GM12801 (cell line): ENCODE results near the gene RAVER2.

Experiments
- CTCF ChIP-seq: IDR thresholded peaks from one replicate; pipeline ENCODE4 v1.5.1; 2011; ENCODE audit warnings: control low read depth; ENCODE audit not compliant: insufficient read length; ENCODE audit errors: extremely low read depth

The RAVER2 gene

DNA sequence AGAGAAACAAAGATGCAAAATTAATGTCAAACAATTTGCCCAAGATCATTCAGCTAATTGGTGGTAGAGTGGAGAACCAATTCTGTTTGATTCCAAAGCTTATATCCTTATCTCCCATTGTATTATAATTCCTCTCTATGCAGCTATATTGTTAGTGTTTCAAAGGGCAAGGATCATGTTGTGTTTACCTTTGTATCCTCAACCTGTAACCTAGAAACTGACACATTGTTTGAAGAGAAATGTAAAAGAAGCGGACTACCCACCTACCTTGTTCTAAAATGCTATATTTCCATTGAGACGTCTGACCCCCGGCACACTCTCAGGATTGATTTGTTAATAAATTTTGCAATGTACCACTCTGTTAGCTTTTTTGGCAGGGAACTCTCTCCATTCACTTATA is 9.3 kb downstream of the RAVER2 start:
- TF ChIP-seq CTCF, result no peak

- no peak for TF ChIP-seq CTCF
Observed at GRCh38 chr1:64755361-64755760, 10.5 kb downstream of the RAVER2 start.

DNA sequence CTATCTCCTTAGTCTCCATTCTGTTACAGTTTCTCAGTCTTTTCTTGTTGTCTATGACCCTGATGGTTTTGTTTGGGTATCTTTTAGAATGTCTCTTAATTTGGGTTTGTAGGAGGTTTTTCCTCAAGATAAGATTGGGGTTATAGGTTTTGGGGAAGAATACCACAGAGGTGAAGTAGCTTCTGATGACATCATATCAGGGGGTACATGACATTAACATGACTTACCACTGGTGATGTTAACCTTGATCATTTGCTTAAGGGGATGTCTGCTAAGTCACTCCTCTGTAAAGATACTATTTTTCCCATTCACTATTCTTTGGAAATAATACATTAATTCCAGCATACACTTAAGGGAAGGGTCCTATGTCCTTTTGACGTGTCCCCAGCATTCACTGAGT is 11.9 kb downstream of the RAVER2 start:
- no peak for TF ChIP-seq CTCF

DNA sequence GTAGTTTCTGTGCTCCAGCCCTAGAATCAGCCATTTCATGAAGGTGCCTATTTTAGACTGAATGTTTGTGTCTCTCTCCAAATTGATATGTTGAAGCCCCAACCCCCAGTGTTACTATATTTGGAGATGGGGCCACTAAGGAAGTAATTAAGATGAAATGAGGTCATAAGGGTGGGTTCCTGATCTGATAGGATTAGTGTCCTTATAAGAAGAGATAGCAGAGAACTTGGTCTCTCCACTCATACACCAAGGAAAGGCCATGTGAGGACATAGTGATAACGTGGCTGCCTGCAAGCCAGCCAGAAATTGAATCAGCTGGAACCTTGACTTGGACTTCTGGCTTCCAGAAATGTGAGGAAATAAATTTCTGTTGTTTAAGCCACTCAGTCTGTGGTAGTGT is 12.3 kb downstream of the RAVER2 start:
- TF ChIP-seq CTCF, result no peak

DNA sequence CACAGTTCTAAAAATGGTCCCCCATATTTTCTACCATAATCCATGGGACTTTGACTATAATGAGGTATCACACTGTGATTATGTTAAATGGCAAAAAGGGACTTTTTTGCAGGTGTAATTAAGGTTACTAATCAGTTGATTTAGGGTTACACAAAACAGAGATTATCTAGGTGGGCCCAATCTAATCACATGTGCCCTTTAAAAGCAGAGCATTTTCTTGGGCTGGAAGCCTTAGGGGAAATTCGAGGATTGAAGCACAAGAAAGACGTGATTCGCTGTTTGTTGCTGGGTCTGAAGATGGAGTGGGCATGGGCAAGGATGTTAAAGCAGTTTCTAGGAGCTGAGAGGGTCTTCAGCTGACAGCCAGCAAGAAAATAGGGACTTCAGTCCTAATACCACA is 13.4 kb downstream of the RAVER2 start:
- TF ChIP-seq CTCF, result no peak

GRCh38 chr1:64759968-64760367 is 15.1 kb downstream of the RAVER2 start:
- TF ChIP-seq CTCF, result no peak

DNA sequence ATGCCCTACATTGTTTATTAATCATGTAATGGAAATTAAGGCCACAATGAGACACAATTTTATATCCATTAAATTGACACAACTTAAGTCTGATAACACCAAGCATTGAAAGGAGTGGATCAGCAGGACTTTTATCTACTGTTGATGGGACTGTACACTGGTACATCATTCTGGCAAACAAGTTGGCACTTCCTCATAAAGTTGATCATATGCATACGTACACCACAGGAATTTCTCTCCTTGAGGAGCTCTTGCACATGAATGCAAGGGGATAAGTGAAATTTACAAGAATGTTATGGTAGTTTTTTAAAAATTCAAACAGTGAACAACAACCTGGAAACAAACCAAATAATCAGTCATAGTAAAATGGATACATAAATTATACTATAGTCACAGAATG is 20.1 kb downstream of the RAVER2 start:
- no peak for TF ChIP-seq CTCF

DNA sequence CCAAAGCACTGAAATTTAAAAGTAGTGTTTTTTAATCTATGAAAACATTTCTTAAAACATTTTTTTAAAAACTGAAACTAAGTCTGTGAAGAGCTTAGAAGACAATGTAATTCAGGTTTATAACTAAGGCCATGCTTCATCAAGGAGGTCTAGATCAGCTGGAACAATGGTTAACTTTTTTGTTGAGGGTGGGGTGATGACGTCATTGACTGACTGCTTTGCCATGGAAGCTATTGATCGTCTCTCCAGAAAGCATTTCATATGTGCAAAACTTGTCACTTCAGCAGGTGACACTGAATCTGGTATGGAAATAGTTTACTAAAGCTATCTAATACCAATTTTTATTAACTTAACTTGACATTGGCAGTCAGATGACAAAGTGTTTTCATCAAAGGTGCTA is 21.0 kb downstream of the RAVER2 start:
- TF ChIP-seq CTCF, result no peak
